ENCODE results near the gene WNT9B.
"Not testable (repeated sequence)": the region's sequence is repeated elsewhere in the genome, so short reads cannot be mapped to it uniquely, and the experiment has no call there.

The WNT9B gene

GRCh38 chr17:46834846-46835245 lies 16.5 kb upstream of the WNT9B start:
- DNase-seq (ENCODE audit: low read depth, low spot score): no peak
- POLR2A ChIA-PET: no interaction called here
- TF ChIP-seq, protein P1, sequence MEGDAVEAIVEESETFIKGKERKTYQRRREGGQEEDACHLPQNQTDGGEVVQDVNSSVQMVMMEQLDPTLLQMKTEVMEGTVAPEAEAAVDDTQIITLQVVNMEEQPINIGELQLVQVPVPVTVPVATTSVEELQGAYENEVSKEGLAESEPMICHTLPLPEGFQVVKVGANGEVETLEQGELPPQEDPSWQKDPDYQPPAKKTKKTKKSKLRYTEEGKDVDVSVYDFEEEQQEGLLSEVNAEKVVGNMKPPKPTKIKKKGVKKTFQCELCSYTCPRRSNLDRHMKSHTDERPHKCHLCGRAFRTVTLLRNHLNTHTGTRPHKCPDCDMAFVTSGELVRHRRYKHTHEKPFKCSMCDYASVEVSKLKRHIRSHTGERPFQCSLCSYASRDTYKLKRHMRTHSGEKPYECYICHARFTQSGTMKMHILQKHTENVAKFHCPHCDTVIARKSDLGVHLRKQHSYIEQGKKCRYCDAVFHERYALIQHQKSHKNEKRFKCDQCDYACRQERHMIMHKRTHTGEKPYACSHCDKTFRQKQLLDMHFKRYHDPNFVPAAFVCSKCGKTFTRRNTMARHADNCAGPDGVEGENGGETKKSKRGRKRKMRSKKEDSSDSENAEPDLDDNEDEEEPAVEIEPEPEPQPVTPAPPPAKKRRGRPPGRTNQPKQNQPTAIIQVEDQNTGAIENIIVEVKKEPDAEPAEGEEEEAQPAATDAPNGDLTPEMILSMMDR (IDR thresholded peaks at IDR 0.05; ENCODE audit: insufficient read depth, low read length, missing control alignments): no peak
- CTCF ChIA-PET: interaction anchor here (0.8 to 4.4 kb wide), 26 partner anchors 8 to 165 kb away, joined by 3 to 76 read pairs (median 4); no protein-coding TSS in a partner anchor
- no peak overlapping the region for H3K4me3 ChIP-seq (ENCODE audit: low read depth, low read length)

GRCh38 chr17:46836500-46836899 lies 14.9 kb upstream of the WNT9B start:
- ChIA-PET CTCF (interaction anchor here (0.7 to 4.4 kb wide), 14 partner anchors 9 to 109 kb away, joined by 4 to 76 read pairs (median 8); no protein-coding TSS in a partner anchor), POLR2A (no interaction called here)
- DNase-seq (ENCODE audit: low read depth, low spot score): no peak
- TF ChIP-seq, protein P1 (IDR thresholded peaks at IDR 0.05; ENCODE audit: insufficient read depth, low read length, missing control alignments): no peak
- H3K4me3 ChIP-seq (ENCODE audit: low read depth, low read length): no peak overlapping the region

DNA sequence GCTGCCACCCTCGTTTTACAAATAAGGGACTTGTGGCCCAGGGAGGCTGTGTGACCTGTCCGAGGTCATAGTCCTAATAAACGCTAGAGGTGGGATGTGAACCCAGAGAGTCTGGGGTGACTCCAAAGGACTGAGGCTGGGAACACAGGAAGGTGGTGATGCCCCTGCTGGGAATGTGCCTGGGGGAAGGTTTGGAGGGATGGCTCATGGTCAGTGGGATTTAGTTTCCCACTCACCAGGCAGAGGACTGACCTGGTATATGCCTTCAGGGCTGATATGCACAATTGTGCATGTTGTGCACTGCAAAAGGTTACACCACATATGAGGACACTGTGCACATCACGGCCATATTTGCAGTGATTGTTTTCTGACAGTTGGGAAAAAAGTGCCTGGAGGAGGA lies 13.9 kb upstream of the WNT9B start:
- ChIA-PET POLR2A (no interaction called here), CTCF (no interaction called here)
- H3K4me3 ChIP-seq (ENCODE audit: low read depth, low read length): no peak overlapping the region
- TF ChIP-seq, protein P1 (IDR thresholded peaks at IDR 0.05; ENCODE audit: insufficient read depth, low read length, missing control alignments): no peak
- no peak for DNase-seq (ENCODE audit: low read depth, low spot score)

DNA sequence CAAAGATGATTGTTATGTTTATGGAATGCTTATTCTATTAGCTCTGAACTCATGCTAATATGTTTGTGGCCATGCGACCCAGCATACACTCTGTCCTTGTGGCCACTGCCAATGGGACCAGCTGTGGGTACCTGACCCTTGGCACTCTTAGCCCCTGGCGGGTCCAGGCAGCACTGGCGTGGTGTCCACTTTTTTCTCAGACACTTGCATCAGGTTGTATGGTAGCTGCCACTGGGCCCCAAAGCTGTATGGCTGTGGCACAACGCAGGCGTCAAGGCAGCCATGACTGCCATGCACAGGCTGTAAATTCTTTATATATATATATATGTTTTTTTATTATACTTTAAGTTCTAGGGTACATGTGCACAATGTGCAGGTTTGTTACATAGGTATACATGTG lies 12.2 kb upstream of the WNT9B start:
- CTCF ChIA-PET: interaction anchor here (1.0 to 1.9 kb wide), 8 partner anchors 9 to 164 kb away, joined by 3 to 11 read pairs (median 4); no protein-coding TSS in a partner anchor
- TF ChIP-seq, protein P1 (IDR thresholded peaks at IDR 0.05; ENCODE audit: insufficient read depth, low read length, missing control alignments): no peak
- H3K4me3 ChIP-seq (ENCODE audit: low read depth, low read length): no peak overlapping the region
- DNase-seq (ENCODE audit: low read depth, low spot score): no peak
- POLR2A ChIA-PET: no interaction called here

- H3K4me3 ChIP-seq (ENCODE audit: low read depth, low read length); DNase-seq (ENCODE audit: low read depth, low spot score); POLR2A ChIA-PET: not testable (repeated sequence)
- CTCF ChIA-PET: interaction anchor here (0.9 to 5.2 kb wide), 8 partner anchors 13 to 164 kb away, joined by 3 to 94 read pairs (median 4); no protein-coding TSS in a partner anchor
Observed at GRCh38 chr17:46840596-46840995, 10.8 kb upstream of the WNT9B start.

DNA sequence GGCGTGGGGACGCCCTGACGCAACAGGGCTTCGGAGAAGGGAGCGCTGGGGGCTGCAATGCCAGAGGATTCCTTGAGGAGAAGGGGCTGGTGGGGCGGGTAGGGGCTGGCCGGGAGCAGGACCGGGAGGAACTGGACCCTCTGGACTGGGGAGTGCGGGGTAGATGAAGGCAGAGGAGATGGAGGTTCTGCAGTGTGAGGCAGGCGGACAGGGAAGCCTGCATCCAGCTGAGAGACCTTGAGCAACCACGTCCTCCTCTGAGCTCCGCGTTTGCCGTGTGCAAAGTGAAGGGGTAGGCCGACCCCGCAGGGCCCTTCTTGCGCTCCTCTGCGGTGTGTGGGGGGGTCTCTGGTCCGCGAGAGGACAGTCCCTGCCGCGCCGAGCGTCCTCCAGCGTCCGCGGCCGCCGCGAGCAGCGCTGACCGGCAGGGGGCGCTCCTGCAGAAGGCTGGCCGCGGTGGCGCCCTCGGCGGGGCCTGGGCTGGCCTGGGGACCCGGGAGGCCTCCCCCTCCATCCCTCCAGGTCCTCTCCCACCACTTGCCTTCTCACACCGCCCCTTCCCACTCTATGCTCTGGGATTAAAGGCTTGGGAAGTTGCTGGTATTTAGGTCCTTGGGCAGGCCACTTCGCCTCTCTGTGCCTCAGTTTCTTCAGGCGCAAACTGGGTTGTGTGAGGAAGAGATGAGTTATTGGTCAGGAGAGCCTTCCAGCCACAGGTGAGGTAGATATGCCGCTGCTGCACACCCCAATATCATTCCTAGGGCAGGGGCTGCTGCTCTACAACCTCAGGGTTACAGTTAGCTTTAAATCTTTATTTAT lies 9.6 kb upstream of the WNT9B start:
- no peak for DNase-seq (ENCODE audit: low read depth, low spot score)
- ChIA-PET POLR2A (no interaction called here), CTCF (interaction anchor here (0.6 to 5.2 kb wide), 45 partner anchors 8 to 167 kb away, joined by 3 to 94 read pairs (median 4); partner anchors contain the start of gene WNT9B)
- peak overlapping the region; percentile 37 for H3K4me3 ChIP-seq (ENCODE audit: low read depth, low read length)
- TF ChIP-seq, protein P1 (IDR thresholded peaks at IDR 0.05; ENCODE audit: insufficient read depth, low read length, missing control alignments): peak; percentile 69

Measured in AG04449 (cell line).